ENCODE measurements around the gene FAM120A.

Gene FAM120A

DNA sequence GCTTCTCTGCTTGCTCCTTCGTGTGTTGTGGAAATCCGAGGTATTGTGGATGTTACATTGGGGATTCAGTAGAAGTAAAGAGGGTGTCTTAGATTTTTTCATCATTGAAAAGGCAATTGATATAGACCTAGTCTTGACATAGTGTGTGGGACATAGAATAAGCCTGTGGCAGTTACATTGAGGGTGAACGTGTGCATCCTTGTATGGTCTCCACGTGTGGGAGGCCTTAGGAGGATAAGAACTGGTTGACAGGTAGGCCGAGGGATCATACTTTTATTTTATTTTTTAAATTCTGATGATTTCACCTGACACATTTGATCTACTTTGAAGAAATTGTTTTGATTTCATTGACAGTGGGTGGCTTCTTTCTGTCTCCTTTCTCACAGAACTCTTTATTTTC is 18.9 kb downstream of the FAM120A start:
- no peak for DNase-seq

DNA sequence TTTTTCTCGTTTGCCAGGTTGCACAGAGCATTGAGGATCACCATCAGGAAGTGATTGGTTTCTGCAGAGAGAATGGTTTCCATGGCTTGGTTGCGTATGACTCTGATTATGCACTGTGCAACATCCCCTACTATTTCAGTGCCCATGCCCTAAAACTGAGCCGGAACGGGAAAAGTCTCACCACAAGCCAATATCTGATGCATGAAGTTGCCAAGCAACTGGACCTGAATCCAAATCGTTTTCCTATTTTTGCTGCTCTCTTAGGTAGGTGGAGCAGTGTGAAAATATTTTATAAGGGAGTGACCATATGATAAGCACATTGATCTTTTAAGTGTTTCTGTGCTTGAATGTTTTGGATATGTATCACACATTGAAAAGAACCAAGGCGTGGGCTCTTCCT is 19.6 kb downstream of the FAM120A start:
- no peak for DNase-seq

DNA sequence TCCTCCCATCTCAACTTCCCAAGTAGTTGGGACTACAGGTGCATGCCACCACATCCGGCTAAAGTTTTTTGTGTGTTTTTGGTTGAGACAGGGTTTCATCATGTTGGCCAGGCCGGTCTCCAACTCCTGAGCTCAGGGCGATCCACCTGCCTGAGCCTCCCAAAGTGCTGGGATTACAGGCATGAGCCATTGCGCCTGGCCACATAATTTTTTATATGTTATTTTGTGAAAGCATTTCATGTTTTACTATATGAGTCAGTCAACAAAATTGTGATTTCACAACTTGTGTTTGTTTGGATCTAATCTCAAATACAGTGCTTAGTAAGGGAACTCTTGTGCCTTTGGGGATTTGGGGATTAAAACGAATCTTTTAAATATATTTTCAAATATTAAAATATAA is 21.9 kb downstream of the FAM120A start:
- no peak for DNase-seq

DNA sequence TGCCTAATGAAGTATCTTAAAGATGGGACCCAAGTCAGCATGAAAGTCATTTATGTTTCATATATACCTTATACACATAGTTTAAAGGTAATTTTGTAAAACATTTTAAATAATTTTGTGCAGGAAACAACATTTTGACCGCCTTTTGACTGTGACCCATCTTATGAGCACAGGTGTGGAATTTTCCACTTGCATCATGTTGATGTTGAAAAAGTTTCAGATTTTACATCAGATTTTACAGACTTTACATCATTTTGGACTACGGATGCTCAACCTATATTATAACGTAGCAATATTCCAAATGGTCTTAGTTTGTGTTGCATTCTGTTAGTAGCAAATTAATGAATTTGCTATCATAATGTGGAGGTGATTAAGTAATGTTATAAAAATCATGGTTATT is 23.6 kb downstream of the FAM120A start:
- DNase-seq = no peak

DNA sequence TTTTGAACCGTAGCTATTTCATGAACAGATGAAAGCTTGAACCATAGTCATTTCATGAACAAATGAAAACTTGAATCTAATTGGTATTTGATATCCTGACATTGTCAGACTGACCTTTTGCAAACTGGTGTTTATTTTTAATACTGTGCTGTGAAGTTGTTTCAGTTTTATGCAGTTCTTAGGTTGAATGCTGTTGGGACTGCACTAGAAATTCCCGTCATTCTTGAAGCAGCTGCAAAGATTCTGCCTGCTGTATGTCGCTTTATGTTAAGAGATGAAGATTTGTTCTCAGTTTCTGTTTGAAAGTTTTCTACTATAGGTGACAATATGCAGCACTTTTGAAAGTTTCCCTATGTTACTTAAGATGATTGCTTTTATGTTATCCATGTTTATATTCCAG is 24.4 kb downstream of the FAM120A start:
- DNase-seq = no peak

DNA sequence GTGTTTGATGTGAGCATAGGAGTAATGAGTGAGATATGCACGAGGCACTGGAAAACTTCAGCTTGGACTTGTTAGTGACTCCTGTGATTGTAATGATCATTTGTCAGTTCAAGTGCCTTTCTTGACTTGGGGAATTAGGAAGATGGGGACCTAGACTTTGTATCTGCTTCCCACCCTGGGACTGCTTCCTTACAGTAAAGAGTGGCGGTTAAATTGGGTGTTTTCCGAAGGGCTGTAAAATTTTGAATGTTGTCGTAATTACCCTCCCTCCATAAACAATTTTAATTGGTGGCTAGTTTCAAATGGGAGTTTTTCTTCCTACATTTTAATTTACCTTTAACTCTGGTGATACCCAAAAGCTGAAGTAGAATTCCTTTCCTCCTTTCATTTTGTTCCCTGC is 25.4 kb downstream of the FAM120A start:
- DNase-seq = no peak

DNA sequence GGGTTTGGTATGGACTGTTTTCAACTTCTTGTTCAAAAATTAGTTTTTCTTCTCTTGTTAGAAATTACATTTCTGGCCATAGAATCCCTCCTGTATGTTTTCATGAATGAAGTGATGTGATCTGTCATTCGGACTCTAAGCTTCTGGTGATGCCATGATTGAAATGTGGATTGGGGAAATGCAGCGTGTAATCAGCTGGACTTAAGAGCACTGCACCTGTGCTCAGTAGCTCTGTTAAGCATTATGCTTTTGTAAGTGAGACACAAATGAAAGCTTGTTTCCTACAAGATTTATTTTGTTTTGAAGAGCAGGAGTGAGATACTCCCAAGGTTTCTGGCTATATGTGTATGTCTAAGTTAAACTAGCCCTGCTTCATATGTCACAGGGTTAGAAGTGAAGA is 25.9 kb downstream of the FAM120A start:
- DNase-seq = no peak

DNA sequence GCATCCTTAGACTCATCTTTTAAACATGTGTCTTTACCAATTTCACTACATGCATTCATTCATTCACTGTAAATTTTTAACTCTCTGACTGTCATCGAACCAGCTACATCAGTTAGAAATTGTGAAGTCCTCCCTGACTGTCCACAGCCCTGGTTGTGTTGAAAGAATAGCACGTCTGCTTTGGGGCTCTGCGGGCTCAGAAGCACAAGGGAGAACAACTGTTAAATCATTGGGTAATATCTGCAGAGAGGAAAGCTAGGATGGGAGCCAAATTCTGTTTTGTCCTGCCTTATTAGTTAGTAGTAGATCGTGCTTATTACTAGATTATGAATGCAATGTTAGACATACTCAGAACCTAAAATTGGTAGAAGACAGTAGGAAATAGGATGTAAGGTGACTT is 28.2 kb downstream of the FAM120A start:
- no peak for DNase-seq

DNA sequence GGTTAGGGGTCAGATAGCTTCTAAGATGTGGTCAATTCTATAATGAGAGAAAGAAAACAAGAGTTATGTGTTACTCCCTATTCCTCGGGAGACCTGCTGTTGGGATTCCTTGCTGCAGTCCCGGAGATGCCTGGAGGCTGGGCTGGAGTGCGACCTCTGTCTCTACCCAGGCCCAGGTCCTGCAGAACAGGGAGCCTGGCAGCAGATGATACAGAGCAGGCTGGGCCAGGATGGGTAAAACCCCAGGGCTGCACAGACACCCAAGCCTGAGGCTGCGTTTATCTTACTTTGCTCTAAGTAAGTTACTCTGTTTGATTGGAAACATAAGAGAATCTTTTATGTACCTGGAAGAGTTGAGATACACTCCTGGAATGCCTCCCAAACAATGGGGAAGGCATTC is 28.8 kb downstream of the FAM120A start:
- DNase-seq = no peak

DNA sequence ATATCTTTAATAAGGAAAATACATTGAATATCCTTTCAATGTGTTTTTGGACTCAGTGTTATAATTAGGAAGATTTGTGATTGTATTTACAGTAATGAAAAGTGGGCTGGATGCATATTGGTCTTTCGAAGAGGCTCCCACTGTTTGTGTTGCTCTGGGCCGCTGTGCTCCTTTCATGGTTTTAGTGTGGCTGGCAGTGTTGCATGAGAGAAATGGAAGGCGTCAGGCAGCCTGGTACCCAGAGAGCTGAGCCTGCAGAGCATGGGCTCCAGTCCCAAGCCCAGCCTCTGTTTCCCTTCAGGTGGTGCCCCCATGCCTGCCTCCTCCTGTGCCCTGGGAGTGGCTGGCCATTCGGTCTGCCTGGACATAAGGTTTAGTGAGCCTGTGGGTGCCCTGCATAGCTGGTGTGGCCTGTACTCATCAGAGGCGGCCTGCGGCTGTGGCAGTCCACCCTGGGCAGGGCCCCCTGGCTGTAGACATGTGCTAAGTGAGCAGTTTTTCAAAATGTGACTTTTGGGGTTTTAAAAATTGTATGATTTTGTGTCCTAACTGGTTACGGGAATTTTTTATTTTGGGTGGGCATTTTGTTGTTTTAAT is 29.3 kb downstream of the FAM120A start:
- no peak for DNase-seq

DNA sequence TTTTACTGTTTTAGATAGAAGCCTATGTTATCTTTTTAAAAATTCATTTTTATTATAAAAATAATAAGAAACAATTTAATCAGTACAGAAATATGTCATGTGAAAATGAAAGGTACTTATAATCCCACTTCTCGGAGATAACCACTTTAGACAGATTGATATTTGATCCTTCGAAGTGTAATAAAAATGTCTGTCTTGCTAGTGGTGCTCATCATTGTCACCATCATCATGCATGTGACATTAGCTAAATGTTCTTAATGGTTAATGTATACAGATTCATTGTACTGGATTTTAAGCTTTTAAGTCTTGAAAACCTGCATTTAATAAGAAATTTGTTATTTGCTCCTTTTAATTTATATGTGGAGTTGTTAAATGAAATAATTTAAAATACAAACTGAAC is 32.0 kb downstream of the FAM120A start:
- DNase-seq = no peak

DNA sequence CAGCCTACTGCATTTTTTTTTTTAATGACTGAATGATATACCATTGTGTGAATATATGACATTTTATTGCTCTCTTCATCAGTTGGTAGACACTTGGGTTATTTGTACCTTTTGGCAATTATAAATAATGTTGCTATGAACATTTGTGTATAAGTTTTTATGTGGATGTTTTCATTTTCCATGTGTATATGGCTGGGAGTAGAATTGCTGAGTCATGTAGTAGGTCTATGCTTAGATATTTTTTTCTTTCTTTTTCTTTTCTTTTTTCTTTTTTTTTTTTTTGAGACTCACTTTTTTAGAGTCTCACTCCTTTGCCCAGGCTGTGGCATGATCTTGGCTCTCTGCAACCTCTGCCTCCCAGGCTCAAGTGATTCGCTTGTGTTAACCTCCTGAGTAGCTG is 34.8 kb downstream of the FAM120A start:
- DNase-seq = no peak

DNA sequence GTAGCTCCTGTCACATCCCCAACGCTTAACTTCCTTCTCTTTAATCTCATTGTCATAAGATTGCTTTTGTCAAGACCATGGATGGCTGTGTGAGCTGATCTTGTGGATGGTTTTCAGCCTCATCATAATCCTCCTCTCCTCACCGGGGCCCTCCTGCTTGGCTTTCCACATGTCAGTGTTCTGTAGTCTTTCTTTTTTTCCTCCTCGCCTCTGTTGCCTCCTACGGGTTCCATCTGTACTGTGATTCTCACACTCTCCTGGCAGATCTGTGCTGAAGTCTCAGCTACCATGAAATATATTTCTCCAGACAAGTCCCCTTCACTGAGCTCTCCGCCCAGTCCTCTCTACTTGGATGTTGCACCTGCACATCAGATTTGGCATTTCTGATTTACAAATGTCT is 36.8 kb downstream of the FAM120A start:
- no peak for DNase-seq

DNA sequence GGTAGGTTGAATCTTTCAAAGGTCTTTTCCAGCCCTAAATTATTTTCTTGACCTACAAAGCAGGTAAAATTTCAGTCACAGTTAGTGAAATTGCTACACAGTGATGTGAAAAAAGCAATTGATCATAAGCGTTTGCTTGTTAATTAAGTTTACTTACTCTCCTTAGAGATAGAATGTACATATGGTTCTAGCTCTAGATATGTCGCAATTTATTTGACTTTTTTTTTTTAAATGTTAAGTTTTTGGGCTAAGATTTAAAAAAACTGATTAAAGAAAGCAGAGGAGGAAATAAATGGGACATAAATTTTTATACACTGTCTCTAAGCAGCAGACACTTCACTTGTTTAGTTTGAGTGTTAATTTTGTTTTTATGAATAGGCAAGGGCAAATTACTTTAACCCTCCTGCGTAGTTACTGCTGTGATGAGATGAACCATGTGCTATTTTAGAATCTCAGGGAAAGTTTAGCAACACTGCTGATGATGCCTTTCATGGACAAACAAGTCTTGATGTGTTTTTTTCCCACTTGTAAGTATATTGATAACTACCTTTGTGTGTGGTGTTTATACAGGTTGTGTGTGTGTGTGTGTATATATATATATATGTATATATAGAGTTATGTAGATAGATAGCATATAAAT is 40.2 kb downstream of the FAM120A start:
- DNase-seq = no peak

DNA sequence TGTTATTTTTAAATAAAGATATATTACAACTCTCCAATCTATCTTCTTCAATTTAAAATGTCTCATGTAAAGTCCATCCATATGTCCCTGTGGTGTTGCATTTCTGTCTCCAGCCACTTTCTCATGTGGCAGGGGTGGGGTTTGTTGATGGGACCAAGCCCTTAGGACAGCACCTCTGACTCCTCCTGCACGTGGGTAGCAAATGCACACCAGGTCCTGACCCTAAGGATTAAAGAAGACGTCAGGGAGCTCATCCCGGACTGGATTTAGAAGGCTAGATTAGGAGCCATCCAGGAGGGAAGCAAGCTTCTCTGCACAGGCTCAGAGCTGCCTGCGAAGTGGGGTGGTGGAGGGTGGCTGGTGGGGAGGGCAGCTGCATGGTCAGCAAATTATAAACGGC is 40.8 kb downstream of the FAM120A start:
- DNase-seq = no peak

DNA sequence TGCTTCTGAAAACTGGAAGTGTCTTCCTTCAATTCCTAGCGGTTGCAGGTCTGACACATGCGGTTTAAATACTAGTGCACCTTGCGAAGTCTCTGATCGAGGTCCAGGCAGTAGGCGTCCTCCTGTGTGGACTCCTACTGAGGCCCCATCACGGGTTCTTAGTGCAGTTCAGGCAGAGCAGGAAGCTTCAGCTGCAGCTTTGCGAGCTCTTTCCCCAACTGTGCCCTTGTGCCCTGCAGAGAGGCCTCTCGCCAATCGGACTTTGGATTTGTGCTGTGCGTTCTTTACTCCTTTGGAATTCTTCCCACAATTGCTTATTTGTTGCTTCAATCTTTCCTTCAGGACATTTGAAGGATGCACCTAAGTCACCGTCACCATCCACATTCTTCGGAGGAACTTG is 42.5 kb downstream of the FAM120A start:
- no peak for DNase-seq

DNA sequence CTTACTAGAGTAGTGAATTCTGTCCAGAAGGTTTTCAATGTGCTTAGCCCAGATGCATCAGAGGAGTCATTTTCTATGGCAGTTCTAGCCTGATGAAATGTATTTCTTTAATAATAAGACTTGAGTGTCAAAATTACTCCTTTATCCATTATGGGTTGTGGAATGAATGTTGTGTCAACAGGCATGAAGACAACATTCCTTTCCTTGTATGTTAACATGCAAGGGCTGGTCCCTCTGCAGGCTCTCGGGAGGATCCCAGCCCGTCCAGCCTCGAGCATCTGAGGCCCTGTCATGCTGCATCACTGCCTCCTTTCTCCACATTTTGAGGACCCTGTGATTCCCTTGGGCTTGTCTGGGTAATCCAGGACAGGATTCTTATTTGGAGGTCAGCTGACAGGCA is 44.8 kb downstream of the FAM120A start:
- no peak for DNase-seq

DNA sequence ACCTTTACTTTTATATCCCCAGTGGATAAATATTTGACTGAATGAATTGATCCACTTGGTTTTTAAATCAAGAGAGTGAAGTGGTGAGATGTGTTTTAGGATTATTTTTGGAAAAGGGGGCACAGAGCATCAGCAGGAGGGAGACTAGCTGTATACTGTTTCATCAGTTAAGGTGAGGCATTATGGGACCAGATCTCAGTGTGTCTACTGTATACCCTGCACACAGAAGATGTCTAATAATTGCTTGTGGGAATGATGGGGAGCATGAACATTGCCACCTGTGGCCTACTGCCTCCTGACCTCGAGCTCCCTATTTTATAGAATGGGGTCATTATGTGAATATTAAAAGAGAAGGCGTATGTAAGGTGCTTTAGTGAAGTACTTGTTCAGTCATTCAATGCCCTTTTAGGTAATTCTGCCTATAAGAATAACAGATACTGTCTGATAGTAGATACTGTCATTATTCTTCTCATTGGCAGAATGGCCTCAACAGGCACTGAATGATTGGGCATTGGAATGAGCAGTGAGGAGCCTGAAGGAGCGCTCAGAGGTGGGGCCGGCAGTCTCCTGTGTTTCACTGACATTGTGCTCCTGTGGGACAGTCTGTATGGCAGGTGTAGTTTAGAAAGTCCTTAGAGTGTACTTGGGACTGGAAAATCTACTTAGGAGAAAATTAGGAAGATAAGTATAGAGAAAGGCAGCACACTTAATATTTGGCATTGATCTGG is 49.2 kb downstream of the FAM120A start:
- no peak for DNase-seq

DNA sequence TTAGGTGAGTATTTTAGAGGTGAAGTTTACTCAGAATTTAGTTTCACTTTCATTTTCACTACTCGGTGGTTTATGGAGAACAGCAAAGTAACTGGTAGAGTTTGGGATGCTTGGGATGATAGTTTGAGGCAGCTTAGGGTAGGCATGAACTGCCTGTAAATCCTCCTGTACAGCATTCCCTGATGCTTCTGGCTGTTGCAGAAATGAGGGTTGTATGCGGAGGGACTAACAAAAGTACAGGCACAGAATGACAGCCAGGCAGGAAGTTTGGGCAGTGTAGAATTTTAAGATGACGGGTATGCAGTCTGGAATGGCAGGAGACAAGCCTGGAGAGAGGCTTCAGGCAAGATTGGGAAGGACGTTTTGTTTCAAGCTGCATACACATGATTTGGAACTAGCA is 49.9 kb downstream of the FAM120A start:
- no peak for DNase-seq

DNA sequence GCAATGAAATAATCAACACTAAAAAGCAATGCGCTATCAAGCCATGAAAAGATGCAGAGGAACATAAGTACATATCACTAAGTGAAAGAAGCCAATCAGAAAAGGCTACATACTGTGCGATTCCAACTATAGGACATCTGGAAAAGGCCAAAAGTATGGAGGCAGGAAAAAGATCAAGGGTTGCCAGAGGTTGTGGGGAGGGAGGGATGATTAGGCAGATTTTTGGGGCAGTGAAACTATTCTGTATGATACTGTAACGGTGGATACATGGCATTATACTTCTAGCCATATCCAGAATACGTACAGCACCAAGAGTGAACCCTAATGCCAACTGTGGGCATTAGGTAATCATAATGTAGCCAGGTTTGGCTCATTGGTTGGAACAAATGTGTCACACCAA is 51.9 kb downstream of the FAM120A start:
- no peak for DNase-seq

DNA sequence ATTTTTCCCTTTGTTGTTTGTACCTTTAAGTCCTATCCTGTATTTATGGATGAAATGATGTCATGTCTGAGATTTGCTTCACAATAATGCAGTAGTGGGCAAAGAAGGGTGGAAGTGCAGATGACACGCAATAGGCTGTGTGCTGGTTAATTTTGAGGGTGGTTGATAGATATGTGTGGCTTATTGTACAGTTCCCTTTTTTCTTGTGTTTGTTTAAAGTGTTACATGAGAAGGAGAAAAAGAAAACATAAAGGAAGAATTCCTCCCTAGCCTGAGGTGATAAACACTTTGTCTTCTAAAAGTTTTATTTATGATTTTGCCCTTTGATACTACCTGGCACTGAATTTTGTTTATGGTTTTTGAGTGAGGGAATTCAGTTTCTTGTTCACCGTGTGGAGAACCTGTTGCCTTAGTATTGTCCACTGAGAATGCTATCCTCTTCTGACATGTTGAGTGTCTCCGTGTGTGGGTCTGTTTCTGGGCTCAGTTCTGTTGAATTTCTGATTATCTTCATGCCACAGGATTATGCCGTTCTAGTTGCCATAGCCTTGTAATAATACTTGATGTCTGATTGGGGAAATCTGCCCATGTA is 54.2 kb downstream of the FAM120A start:
- DNase-seq = no peak

DNA sequence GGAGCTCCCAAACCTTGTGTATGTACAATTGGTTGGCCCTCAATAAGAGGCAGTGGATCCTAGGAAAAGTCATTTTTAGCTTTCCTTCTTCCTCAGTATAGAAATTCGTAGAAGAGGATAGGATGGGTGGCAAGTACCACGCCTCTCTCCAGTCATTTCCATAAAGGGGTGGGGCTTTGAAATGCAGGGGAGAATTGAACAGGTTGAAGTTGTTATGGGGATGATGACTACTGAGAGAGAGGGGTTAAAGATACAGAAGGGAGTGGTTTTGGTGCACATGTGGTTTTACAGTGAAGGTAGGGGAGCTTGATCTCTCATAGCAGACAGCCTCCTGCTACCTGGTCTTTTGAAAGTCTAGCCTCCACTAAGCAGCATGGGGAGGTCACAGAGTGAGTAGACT is 56.3 kb downstream of the FAM120A start:
- DNase-seq = no peak

DNA sequence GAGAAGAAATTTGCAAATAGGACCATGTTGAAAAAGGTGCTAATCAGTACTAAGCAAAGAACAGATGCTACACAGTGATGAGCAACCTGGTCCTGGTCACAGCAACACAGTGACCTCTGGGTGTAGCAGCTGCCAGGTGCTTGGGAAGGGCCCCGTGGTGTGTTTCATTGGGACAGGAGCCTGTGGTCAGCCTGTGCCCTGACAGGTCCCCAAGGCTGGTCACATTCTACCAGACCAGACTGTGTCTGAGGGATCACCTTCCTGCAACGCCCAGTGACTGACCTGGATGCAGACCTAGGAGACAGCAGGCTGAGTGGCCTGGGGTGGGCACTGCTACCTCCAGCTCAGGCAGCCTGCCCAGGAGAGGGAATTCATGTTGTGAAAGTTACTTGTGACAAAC is 56.7 kb downstream of the FAM120A start:
- DNase-seq = no peak

Measured in nucleus accumbens (tissue), 56 donors.